Progenitor cell of endocrine pancreas (in vitro differentiated cells): Measurements from ENCODE around the gene CARD18. TPM values are rescaled to one million over a fixed set of nuclear protein-coding genes. Genes with fewer than 3 reads are reported as not detected.

Source experiments
- DNase-seq: peaks from one replicate; pipeline ENCODE4 v3.0.0; 2021; ENCODE audit warnings: low spot score; ENCODE audit not compliant: unreplicated experiment
- H3K27ac Mint-ChIP-seq: 2 replicates; pipeline ENCODE4 v1.8.0; 2021; ENCODE audit warnings: mild to moderate bottlenecking, moderate library complexity, mixed read lengths
- H3K27me3 Mint-ChIP-seq: 2 replicates; pipeline ENCODE4 v1.8.0; 2021; ENCODE audit warnings: mixed read lengths
- H3K36me3 Mint-ChIP-seq: 2 replicates; pipeline ENCODE4 v1.8.0; 2022; ENCODE audit warnings: mixed read lengths; ENCODE audit not compliant: insufficient read depth
- H3K4me1 Mint-ChIP-seq: 2 replicates; pipeline ENCODE4 v1.8.0; 2021; ENCODE audit warnings: low read depth, mixed read lengths
- H3K4me3 Mint-ChIP-seq: 2 replicates; pipeline ENCODE4 v1.8.0; 2021; ENCODE audit warnings: low read depth, mild to moderate bottlenecking, moderate library complexity, mixed read lengths
- H3K9me3 Mint-ChIP-seq: 2 replicates; pipeline ENCODE4 v1.8.0; 2021; ENCODE audit warnings: low read depth, mixed read lengths
- CTCF ChIP-seq: fragments of 200-600 bp; sonication (generic); IDR thresholded peaks from one replicate; pipeline ENCODE4 v1.5.0; 2021; ENCODE audit warnings: antibody characterized with exemption, mild to moderate bottlenecking; ENCODE audit not compliant: unreplicated experiment
- total RNA-seq: library from RNA; stranded (reverse); gene quantifications from 2 replicates; pipeline ENCODE4 v1.2.1, GENCODE V29; 2021

Gene CARD18
- total RNA-seq, 1 donor from 2014 or later: not detected

- Mint-ChIP-seq H3K4me3 (no peak overlapping the region), H3K9me3 (peaks cover 20% of the 10 kb centered on the region), H3K4me1 (no peaks in the 10 kb centered on the region), H3K36me3 (no peaks in the 10 kb centered on the region), H3K27me3 (no peaks in the 10 kb centered on the region), H3K27ac (no peak overlapping the region)
- no peak for TF ChIP-seq CTCF
- no peak for DNase-seq
These were observed 9.3 kb downstream of the CARD18 start for GRCh38 chr11:105130189-105130813.

- no peaks in the 10 kb centered on the region for H3K4me1 Mint-ChIP-seq
- DNase-seq: no peak
- no peak overlapping the region for H3K27ac Mint-ChIP-seq
- peaks cover 12% of the 10 kb centered on the region for H3K9me3 Mint-ChIP-seq
- H3K27me3 Mint-ChIP-seq: no peaks in the 10 kb centered on the region
- no peak for TF ChIP-seq CTCF
- no peak overlapping the region for H3K4me3 Mint-ChIP-seq
- H3K36me3 Mint-ChIP-seq: no peaks in the 10 kb centered on the region
These were observed 14.8 kb downstream of the CARD18 start for GRCh38 chr11:105124756-105125155.

GRCh38 chr11:105111145-105111944 lies 28.2 kb downstream of the CARD18 start:
- DNase-seq: no peak
- H3K4me1 Mint-ChIP-seq: peaks cover 2% of the 10 kb centered on the region
- H3K27ac Mint-ChIP-seq: peak overlapping the region; percentile 6
- no peak for TF ChIP-seq CTCF
- H3K9me3 Mint-ChIP-seq: peaks cover 4% of the 10 kb centered on the region
- no peak overlapping the region for H3K4me3 Mint-ChIP-seq
- no peaks in the 10 kb centered on the region for H3K36me3 Mint-ChIP-seq
- H3K27me3 Mint-ChIP-seq: peaks cover 6% of the 10 kb centered on the region

- Mint-ChIP-seq H3K4me1 (peaks cover 2% of the 10 kb centered on the region), H3K27me3 (peaks cover 6% of the 10 kb centered on the region), H3K4me3 (no peak overlapping the region), H3K36me3 (no peaks in the 10 kb centered on the region), H3K27ac (peak overlapping the region; percentile 6), H3K9me3 (peaks cover 4% of the 10 kb centered on the region)
- no peak for TF ChIP-seq CTCF
- no peak for DNase-seq
These were observed 28.9 kb downstream of the CARD18 start for GRCh38 chr11:105110688-105111030.

GRCh38 chr11:105109855-105110687 lies 29.5 kb downstream of the CARD18 start:
- Mint-ChIP-seq H3K9me3 (peaks cover 7% of the 10 kb centered on the region), H3K27ac (no peak overlapping the region), H3K27me3 (peaks cover 6% of the 10 kb centered on the region), H3K4me3 (no peak overlapping the region), H3K36me3 (no peaks in the 10 kb centered on the region), H3K4me1 (peaks cover 2% of the 10 kb centered on the region)
- no peak for DNase-seq
- TF ChIP-seq CTCF: no peak
